ENCODE measurements around the gene SLC6A1. TPM values are rescaled to one million over a fixed set of nuclear protein-coding genes. Genes with fewer than 3 reads are reported as not detected.

The SLC6A1 gene
- total and polyA plus RNA-seq, 3 donors from 2014 or later, result 13.9 to 14.7 (median 14.4) TPM

DNA sequence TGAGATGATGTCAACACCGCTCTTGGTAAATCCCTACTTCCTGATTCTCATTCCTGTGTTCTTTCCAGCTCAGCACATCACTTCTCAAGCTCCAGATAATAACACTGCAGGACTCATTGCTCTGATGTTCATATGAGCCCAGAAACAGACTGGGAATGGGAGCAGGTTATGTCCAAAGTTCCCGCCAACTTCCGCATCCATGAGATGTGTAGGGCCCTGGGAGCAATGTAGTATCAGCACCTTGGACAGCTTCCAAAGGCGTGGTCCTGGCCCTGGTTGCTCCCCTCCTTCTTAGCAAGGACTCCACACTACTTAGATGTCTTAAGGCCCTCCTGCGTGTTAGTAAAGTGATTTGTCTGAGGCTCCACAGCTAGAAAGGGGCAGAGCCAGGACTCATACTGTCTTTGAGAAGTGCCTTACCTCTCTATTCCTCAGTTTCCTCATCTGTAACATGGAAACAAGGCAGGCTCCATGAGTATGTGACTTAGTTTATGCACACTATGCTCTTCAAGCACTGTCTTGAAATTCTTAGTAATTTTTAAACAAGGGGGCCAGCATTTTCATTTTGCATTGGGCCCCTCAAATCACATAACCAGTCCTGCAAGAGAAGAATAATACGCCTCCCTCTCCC, 27.9 kb upstream of the SLC6A1 start:
- Histone ChIP-seq H3K36me3 (ENCODE audit: low read depth, missing control alignments) (no peaks in the 10 kb centered on the region), H3K27ac (no peak overlapping the region), H3K4me1 (peaks cover 4% of the 10 kb centered on the region), H3K4me3 (no peak overlapping the region), H3K27me3 (no peaks in the 10 kb centered on the region), H3K9me3 (no peaks in the 10 kb centered on the region)
- no peak for TF ChIP-seq POLR2A (IDR thresholded peaks at IDR 0.05)
- no peak for TF ChIP-seq CTCF (IDR thresholded peaks at IDR 0.05)
- 70 to 74% methylated on average over 6 of the region's 6 CpGs for WGBS, 2 donors
- intact Hi-C loops (cut with DNase I; ENCODE audit: low total_unique reads), result no loop called here
- peak; percentile 36 for DNase-seq

- Histone ChIP-seq H3K27ac (no peak overlapping the region), H3K27me3 (no peaks in the 10 kb centered on the region), H3K4me3 (no peak overlapping the region), H3K36me3 (ENCODE audit: low read depth, missing control alignments) (no peaks in the 10 kb centered on the region), H3K4me1 (peaks cover 4% of the 10 kb centered on the region), H3K9me3 (no peaks in the 10 kb centered on the region)
- DNase-seq, result no peak
- intact Hi-C loops (cut with DNase I; ENCODE audit: low total_unique reads), result no loop called here
- 40 to 51% methylated on average over 4 of the region's 4 CpGs for WGBS, 2 donors
- no peak for TF ChIP-seq CTCF (IDR thresholded peaks at IDR 0.05)
- no peak for TF ChIP-seq POLR2A (IDR thresholded peaks at IDR 0.05)
Measured at GRCh38 chr3:10968401-10968800, 24.1 kb upstream of the SLC6A1 start.

GRCh38 chr3:10970306-10970960, 22.1 kb upstream of the SLC6A1 start:
- no peak for DNase-seq
- TF ChIP-seq CTCF (IDR thresholded peaks at IDR 0.05) (no peak), POLR2A (IDR thresholded peaks at IDR 0.05) (no peak)

DNA sequence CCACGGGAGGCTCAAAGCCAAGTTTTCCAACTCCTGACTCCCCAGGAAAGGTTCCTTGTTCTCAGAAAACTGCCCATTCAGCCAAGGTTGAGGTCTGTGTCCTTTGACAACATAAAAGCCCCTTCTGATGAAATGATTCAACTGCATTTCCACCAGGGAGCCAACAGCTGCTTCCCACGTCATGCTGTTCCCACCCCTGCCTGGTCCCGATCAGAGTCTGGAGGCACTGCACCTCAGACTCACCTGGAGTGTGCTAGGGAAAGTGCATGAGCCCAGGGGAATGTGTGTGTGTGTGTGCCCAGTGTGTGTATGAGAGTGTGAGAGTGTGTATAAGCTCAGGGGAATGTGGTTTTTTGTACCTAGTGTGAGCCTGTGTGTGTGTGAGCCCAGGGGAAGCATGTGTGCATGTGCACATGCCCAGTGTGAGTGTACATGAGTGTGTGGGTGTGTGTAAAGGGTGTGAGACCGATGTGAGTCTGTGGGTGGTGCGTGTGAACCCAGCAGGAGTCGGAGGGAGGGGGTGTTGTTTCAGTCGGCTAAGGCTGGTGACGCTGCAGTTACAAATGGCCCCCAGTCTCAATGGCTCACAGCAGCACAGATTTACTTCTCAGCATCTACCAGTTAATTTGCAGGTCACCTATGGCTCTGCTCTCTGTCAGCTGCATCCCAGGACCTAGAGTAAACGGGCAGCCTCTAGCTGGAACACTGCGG, 20.3 kb upstream of the SLC6A1 start:
- intact Hi-C loops (cut with DNase I; ENCODE audit: low total_unique reads), result no loop called here
- Histone ChIP-seq H3K27me3 (no peaks in the 10 kb centered on the region), H3K36me3 (ENCODE audit: low read depth, missing control alignments) (no peaks in the 10 kb centered on the region), H3K4me3 (no peak overlapping the region), H3K4me1 (peaks cover 4% of the 10 kb centered on the region), H3K9me3 (no peaks in the 10 kb centered on the region), H3K27ac (no peak overlapping the region)
- no peak for TF ChIP-seq POLR2A (IDR thresholded peaks at IDR 0.05)
- no peak for TF ChIP-seq CTCF (IDR thresholded peaks at IDR 0.05)
- no peak for DNase-seq
- WGBS, 2 donors, result 67% methylated on average over 10 of the region's 10 CpGs

More at GRCh38 chr3:10970306-10970960, 22.1 kb upstream of the SLC6A1 start:
- Histone ChIP-seq H3K4me3 (no peak overlapping the region), H3K4me1 (peaks cover 4% of the 10 kb centered on the region), H3K36me3 (ENCODE audit: low read depth, missing control alignments) (no peaks in the 10 kb centered on the region), H3K27me3 (no peaks in the 10 kb centered on the region), H3K9me3 (no peaks in the 10 kb centered on the region), H3K27ac (no peak overlapping the region)
- intact Hi-C loops (cut with DNase I; ENCODE audit: low total_unique reads), result no loop called here
- WGBS, 2 donors, result 82 to 90% methylated on average over 5 of the region's 5 CpGs
